Duodenal mucosa (tissue), 2 donors: ENCODE measurements around the gene PHEX.
"Not testable (repeated sequence)": the region's sequence is repeated elsewhere in the genome, so short reads cannot be mapped to it uniquely, and the experiment has no call there.

Experiments
- H3K27ac ChIP-seq: one replicate; pipeline ENCODE4 v1.7.0; 2013; ENCODE audit warnings: low read depth, low read length
- H3K27me3 ChIP-seq, 2 donors: one replicate each; pipeline ENCODE4 v1.7.0; 2013; ENCODE audit warnings: low read length in 2 of 2, control low read depth in 1 of 2; ENCODE audit not compliant: insufficient read depth in 2 of 2, control insufficient read depth in 1 of 2
- H3K36me3 ChIP-seq, 2 donors: one replicate each; pipeline ENCODE4 v1.7.0; 2013; ENCODE audit warnings: low read length in 2 of 2, control low read depth in 1 of 2; ENCODE audit not compliant: insufficient read depth in 2 of 2, control insufficient read depth in 1 of 2
- H3K4me1 ChIP-seq, 2 donors: one replicate each; pipeline ENCODE4 v1.7.0; 2013; ENCODE audit warnings: low read length in 2 of 2, control low read depth in 1 of 2; ENCODE audit not compliant: insufficient read depth in 2 of 2, control insufficient read depth in 1 of 2
- H3K4me3 ChIP-seq, 2 donors: one replicate each; pipeline ENCODE4 v1.7.0; 2013; ENCODE audit warnings: low read length in 2 of 2, low read depth in 1 of 2
- H3K9ac ChIP-seq, 2 donors: one replicate each; pipeline ENCODE4 v1.7.0; 2013; ENCODE audit warnings: low read length in 2 of 2, low read depth in 1 of 2
- H3K9me3 ChIP-seq, 2 donors: one replicate each; pipeline ENCODE4 v1.7.0; 2013; ENCODE audit warnings: low read length in 2 of 2, control low read depth in 1 of 2; ENCODE audit not compliant: control insufficient read depth in 1 of 2

Gene PHEX

DNA sequence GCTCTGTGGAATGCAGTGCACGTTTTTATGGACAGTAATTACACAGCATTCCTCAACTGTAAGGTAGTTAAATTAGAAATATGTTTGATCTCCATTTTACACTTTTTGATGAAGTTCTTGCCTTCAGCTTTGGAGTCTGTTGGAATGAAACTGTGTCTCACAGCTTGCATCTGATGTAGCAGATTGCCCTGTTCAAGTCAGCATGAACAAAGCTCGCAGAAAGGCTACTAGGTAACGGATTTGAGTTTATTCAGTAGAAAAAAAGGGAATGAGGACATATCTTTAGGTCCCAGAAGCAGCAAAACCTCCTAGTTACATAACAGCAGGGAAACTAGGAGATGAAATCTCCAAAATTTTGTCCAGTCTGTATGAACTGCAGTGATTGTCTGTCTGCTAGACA, 216.3 kb downstream of the PHEX start:
- H3K36me3 ChIP-seq = no peaks in the 10 kb centered on the region
- no peaks in the 10 kb centered on the region for H3K9me3 ChIP-seq
- no peaks in the 10 kb centered on the region for H3K27me3 ChIP-seq
- H3K9ac ChIP-seq = no peak overlapping the region
- no peak overlapping the region for H3K27ac ChIP-seq
- no peak overlapping the region for H3K4me3 ChIP-seq
- no peaks in the 10 kb centered on the region for H3K4me1 ChIP-seq

DNA sequence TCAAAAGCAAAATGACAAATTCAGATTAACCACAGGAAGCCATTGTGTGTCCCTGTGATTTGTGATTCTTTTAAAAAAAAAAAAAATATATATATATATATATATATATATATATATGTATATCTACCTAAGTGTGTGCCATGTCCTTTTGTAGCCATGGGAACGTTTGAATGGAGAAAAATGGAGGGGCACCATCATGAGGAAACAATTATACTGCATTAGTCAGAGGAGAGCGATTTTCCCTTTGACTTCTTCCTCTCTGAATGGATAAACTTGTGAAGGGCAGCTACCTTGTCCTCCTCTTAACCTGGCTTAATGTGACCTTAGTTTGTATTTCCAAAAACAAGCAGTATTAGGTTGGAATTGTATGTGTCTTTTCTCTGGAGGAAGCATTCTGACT, 217.2 kb downstream of the PHEX start:
- Histone ChIP-seq H3K9ac (no peak overlapping the region), H3K4me3 (no peak overlapping the region), H3K36me3 (no peaks in the 10 kb centered on the region), H3K27me3 (no peaks in the 10 kb centered on the region), H3K9me3 (no peaks in the 10 kb centered on the region), H3K27ac (no peak overlapping the region), H3K4me1 (no peaks in the 10 kb centered on the region)

DNA sequence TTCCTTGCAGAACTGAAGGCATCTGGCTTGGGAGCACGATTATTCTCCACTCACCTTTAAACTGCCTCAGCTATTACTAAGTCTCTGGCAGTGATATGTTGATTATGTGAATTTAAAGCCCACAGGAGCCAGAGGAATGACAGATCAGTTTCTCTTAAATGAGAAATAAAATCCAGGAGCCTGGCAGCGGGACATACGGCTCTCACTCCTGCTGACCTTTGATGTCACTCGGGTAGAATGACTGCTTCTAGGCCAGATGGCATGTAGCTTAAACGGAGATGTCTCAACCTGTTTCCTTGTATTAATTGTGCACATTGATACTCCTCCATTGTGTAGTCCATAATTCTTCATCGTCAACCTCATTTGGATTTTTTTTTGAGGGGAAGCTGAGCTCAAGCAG, 236.6 kb downstream of the PHEX start:
- H3K27ac ChIP-seq = no peak overlapping the region
- no peaks in the 10 kb centered on the region for H3K4me1 ChIP-seq
- H3K9ac ChIP-seq = no peak overlapping the region
- H3K27me3 ChIP-seq = no peaks in the 10 kb centered on the region
- H3K36me3 ChIP-seq = no peaks in the 10 kb centered on the region
- H3K9me3 ChIP-seq = no peaks in the 10 kb centered on the region
- H3K4me3 ChIP-seq = no peak overlapping the region

DNA sequence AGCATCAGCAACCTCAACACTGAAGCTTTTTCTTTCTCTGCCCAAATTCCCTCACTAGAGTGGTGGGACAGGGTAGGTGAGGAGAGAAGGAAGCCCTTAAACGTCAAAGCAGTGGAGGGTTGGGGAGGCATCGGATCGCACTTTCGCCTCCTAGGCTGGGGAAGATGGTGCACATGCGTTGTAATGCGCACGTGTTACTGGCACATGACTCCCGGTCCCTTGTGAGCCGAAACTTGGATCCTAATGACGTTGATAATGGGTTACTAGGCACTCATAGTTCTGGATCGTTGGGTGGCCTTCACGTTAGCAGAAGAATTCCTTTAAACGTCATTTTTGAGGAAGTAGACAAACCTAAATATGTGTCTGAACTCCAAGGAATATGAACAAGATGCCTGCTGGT, 240.5 kb downstream of the PHEX start, which contains the start of gene CBLL2:
Gene CBLL2 (plus strand): TSS at position 301 of the 400 bp plus-strand sequence. CDS start 79 bp downstream, at position 380.
- no peak within 1 kb of the TSS for H3K9ac ChIP-seq
- H3K9me3 ChIP-seq = no peaks in the 10 kb centered on the region
- no peak within 1 kb of the TSS for H3K27ac ChIP-seq
- H3K4me1 ChIP-seq = no peaks in the 10 kb centered on the region
- no peaks in the 10 kb centered on the region for H3K27me3 ChIP-seq
- no peaks in the 10 kb centered on the region for H3K36me3 ChIP-seq
- H3K4me3 ChIP-seq = no peak within 1 kb of the TSS

DNA sequence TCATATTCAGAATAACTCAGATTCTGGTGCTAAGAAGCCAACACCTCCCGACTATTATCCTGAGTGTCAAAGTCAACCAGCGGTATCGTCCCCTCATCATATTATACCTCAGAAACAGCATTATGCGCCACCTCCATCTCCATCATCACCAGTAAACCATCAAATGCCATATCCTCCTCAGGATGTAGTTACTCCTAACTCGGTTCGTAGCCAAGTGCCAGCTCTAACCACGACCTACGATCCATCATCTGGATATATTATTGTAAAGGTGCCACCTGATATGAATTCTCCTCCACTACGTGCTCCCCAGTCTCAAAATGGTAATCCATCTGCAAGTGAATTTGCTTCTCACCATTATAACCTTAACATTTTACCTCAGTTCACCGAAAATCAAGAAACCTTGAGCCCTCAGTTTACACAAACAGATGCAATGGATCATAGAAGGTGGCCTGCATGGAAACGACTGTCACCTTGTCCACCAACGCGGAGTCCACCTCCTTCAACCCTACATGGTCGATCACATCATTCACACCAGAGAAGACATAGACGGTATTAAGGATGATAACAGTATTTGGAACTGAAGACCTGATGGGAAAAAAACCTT, 241.7 kb downstream of the PHEX start:
- Histone ChIP-seq H3K9me3 (no peaks in the 10 kb centered on the region), H3K9ac (no peak overlapping the region), H3K36me3 (no peaks in the 10 kb centered on the region), H3K27ac (no peak overlapping the region), H3K4me1 (no peaks in the 10 kb centered on the region), H3K27me3 (no peaks in the 10 kb centered on the region), H3K4me3 (no peak overlapping the region)

DNA sequence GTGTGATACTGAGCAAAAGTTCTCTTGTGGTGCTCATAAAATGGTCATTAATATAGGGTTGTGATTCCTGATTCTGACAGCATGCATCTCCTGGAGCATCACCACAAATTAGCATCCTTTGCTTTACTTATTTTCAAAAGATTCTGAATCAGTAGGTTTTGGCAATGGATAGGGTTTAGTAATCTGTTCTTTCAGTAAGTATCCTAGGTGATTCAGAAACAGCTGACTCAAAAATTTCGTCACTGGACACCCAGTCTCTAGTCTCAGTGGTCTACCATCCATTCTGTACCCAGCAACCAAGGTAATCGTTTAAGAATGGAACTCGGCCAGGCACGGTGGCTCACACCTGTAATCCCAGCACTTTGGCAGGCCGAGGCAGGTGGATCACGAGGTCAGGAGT, 244.7 kb downstream of the PHEX start:
- H3K9me3 ChIP-seq = no peaks in the 10 kb centered on the region
- no peaks in the 10 kb centered on the region for H3K4me1 ChIP-seq
- no peak overlapping the region for H3K9ac ChIP-seq
- H3K27me3 ChIP-seq = no peaks in the 10 kb centered on the region
- H3K4me3 ChIP-seq = no peak overlapping the region
- H3K27ac ChIP-seq = no peak overlapping the region
- H3K36me3 ChIP-seq = no peaks in the 10 kb centered on the region

DNA sequence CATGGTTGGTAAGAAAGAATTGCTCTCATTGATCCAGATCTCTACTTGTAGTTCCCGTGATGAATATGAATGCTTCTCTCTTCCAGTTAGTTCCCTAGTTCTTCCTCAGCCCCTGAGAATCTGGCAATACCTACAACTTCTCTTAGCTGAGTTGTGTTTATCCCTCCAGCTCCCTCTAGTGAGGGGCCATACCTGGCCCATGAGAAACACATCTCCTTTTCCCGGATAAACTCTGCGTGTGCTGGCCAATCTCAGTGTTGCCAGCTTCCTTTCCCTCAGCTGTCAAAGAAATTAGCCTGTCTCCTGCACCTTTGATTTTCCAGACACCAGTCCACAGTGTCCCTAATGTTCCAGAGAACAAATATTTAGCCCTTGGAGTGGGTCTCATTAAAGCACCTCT, 246.2 kb downstream of the PHEX start:
- H3K4me1 ChIP-seq = no peaks in the 10 kb centered on the region
- H3K27me3 ChIP-seq = no peaks in the 10 kb centered on the region
- no peak overlapping the region for H3K4me3 ChIP-seq
- no peak overlapping the region for H3K9ac ChIP-seq
- no peaks in the 10 kb centered on the region for H3K36me3 ChIP-seq
- no peak overlapping the region for H3K27ac ChIP-seq
- no peaks in the 10 kb centered on the region for H3K9me3 ChIP-seq

DNA sequence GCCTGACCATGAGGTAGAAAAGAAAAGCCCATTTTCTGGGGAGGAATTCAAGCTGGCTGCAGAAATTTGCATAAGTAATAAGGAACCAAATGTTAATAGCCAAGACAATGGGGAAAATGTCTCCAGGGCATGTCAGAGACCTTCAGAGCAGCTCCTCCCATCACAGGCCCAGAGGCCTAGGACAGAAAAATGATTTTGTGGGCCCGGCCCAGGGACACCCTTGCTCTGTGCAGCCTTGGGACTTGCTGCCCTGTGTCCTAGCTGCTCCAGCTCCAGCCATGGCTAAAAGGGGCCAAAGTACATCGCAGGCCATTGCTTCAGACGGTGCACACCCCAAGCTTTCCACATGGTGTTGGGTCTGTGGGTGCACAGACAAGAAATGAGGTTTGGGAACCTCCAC, 257.1 kb downstream of the PHEX start:
- not testable (repeated sequence) for H3K27ac ChIP-seq, H3K9me3 ChIP-seq, H3K36me3 ChIP-seq, H3K4me1 ChIP-seq, H3K4me3 ChIP-seq, H3K9ac ChIP-seq, H3K27me3 ChIP-seq

DNA sequence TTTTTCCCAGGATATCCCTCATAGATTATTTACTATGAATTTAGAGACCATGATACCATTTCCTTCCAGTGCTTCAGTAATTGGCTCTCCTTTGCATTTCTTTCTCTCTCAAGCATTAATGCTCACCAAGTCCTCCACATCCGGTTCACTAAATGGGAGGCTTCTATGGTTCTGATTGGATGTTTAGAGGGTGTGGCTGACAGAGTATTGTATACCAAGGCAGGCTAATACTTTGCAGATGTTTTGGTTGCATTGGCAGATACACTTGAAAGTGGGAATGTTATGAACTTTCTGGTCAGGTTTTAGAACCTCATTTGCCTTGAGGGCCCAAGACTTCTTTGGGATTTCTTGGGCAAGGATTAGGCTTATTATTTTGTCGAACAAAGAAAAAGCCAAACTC, 264.7 kb downstream of the PHEX start:
- Histone ChIP-seq H3K4me3 (no peak overlapping the region), H3K36me3 (no peaks in the 10 kb centered on the region), H3K27me3 (no peaks in the 10 kb centered on the region), H3K27ac (no peak overlapping the region), H3K9me3 (no peaks in the 10 kb centered on the region), H3K9ac (no peak overlapping the region), H3K4me1 (no peaks in the 10 kb centered on the region)

DNA sequence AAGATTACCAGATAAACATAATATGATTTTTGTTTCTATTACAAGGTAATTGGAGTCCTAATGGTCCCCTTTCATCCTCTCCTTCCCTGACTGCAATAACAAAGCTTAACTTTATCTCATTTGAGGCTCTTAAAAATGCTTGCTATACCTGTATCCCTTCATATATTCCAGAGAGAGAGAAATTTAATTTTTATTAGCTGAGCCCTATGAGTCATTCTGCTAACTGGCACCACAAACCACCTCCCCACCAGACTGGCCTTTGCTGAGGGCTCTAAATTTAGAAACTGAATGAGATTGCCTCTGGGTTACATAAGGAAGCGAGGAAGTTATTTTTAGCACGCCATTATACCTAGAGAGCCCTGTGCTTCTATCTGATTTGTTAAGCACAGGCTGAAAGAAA, 268.0 kb downstream of the PHEX start:
- H3K4me1 ChIP-seq = no peaks in the 10 kb centered on the region
- H3K27me3 ChIP-seq = no peaks in the 10 kb centered on the region
- H3K4me3 ChIP-seq = no peak overlapping the region
- H3K9ac ChIP-seq = no peak overlapping the region
- H3K36me3 ChIP-seq = no peaks in the 10 kb centered on the region
- no peak overlapping the region for H3K27ac ChIP-seq
- no peaks in the 10 kb centered on the region for H3K9me3 ChIP-seq
